Choroid plexus epithelial cell (primary cell): ENCODE results near the gene C4B.
"Not testable (repeated sequence)": the region's sequence is repeated elsewhere in the genome, so short reads cannot be mapped to it uniquely, and the experiment has no call there.

Experiments used
- DNase-seq: peaks from one replicate; pipeline ENCODE4 v3.0.0-alpha.2; 2010; ENCODE audit warnings: low read depth
- H3K4me3 ChIP-seq: 2 replicates; pipeline ENCODE4 v1.5.1; 2011; ENCODE audit warnings: low read depth, mild to moderate bottlenecking, control low read depth, low read length, moderate library complexity
- TF ChIP-seq, protein P1 (sequence below): conservative IDR thresholded peaks from 2 replicates; pipeline ENCODE4 v1.5.1; 2011; ENCODE audit warnings: low read depth, mild to moderate bottlenecking, control low read depth, inconsistent platforms, low read length, moderate library complexity

C4B gene

GRCh38 chr6:32047855-32048766 lies 33.5 kb downstream of the C4B start:
- DNase-seq, result peak; percentile 61
- TF ChIP-seq, protein P1, sequence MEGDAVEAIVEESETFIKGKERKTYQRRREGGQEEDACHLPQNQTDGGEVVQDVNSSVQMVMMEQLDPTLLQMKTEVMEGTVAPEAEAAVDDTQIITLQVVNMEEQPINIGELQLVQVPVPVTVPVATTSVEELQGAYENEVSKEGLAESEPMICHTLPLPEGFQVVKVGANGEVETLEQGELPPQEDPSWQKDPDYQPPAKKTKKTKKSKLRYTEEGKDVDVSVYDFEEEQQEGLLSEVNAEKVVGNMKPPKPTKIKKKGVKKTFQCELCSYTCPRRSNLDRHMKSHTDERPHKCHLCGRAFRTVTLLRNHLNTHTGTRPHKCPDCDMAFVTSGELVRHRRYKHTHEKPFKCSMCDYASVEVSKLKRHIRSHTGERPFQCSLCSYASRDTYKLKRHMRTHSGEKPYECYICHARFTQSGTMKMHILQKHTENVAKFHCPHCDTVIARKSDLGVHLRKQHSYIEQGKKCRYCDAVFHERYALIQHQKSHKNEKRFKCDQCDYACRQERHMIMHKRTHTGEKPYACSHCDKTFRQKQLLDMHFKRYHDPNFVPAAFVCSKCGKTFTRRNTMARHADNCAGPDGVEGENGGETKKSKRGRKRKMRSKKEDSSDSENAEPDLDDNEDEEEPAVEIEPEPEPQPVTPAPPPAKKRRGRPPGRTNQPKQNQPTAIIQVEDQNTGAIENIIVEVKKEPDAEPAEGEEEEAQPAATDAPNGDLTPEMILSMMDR, result peak; percentile 85

GRCh38 chr6:32049149-32049548 lies 34.6 kb downstream of the C4B start:
- not testable (repeated sequence) for DNase-seq, H3K4me3 ChIP-seq

More at GRCh38 chr6:32047855-32048766, 33.5 kb downstream of the C4B start:
- H3K4me3 ChIP-seq, result no peak overlapping the region

DNA sequence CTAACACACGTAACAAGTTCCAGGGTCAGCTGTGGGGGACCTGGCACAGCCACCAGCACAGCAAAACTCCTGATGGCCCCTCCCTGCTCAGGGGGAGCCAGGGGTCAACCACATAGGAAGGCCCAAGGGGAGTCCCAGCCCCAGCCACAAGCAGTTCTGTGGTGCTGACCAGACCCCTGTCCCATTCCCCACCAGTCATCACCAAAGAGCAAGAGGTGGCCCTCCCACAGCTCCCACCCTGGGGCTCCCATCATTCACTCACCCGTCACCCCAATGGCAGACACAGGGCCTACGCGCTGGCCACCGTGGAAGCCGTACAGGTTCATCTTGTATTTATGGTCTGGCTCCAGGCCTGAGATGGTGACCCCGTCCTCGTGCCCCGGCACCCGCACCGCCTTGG lies 35.1 kb downstream of the C4B start:
- not testable (repeated sequence) for H3K4me3 ChIP-seq, DNase-seq

DNA sequence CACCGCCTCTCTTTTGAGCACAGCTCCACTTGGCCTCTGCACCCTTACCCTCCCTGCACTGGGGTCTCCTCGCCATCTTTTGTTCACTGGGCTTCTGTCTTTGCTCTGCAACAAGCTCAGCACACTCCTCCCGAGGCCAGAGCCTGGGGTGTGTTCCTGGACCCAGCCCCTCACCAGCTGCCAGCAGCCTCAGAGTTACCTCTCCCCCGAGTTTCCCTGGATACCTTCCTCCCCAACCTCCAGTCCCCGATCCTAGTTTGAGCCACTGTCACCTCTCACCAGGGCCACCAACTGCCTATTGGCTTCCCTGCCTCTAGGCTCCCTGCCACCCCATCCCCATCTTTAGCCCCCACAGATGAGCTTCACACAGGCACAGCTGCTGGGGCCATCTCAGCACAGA lies 36.0 kb downstream of the C4B start:
- TF ChIP-seq, protein P1, result no peak
- no peak for DNase-seq
- H3K4me3 ChIP-seq, result no peak overlapping the region

GRCh38 chr6:32052626-32053025 lies 38.0 kb downstream of the C4B start:
- H3K4me3 ChIP-seq, result not testable (repeated sequence)

GRCh38 chr6:32053314-32053713 lies 38.7 kb downstream of the C4B start:
- not testable (repeated sequence) for H3K4me3 ChIP-seq, DNase-seq

More at GRCh38 chr6:32052626-32053025, 38.0 kb downstream of the C4B start:
- not testable (repeated sequence) for DNase-seq

- not testable (repeated sequence) for H3K4me3 ChIP-seq, DNase-seq
Observed at GRCh38 chr6:32055756-32056155, 41.2 kb downstream of the C4B start.

- TF ChIP-seq, protein P1, result no peak
- DNase-seq, result no peak
- no peak overlapping the region for H3K4me3 ChIP-seq
Observed at GRCh38 chr6:32056254-32056653, 41.7 kb downstream of the C4B start.

DNA sequence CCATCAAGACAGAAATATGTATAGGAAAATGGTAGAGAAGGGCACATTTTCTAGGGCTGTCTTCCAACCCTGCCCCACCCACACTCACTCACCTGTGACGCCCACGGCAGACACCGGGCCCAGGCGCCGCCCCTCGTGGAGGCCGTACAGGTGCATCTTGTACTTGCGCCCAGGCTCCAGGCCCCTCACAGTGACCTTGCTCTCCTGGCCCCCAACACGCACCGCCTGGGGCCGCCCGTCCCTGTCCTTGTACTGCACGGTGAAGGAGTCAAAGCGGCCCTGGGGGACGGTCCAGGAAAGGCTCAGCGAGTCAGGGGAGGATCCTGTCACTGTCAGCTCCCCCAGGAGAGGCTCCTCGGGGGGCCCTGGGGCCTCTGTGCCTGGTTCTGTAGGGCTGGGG lies 43.4 kb downstream of the C4B start:
- TF ChIP-seq, protein P1, result no peak
- no peak overlapping the region for H3K4me3 ChIP-seq
- no peak for DNase-seq

GRCh38 chr6:32058511-32058963 lies 43.9 kb downstream of the C4B start:
- no peak for DNase-seq
- TF ChIP-seq, protein P1, result no peak
- no peak overlapping the region for H3K4me3 ChIP-seq
